ENCODE data around the gene RPH3AL. TPM values are rescaled to one million over a fixed set of nuclear protein-coding genes. Genes with fewer than 3 reads are reported as not detected.

RPH3AL gene
- total RNA-seq, 4 donors from 2014 or later: 8.6 to 21.0 (median 17.4) TPM

DNA sequence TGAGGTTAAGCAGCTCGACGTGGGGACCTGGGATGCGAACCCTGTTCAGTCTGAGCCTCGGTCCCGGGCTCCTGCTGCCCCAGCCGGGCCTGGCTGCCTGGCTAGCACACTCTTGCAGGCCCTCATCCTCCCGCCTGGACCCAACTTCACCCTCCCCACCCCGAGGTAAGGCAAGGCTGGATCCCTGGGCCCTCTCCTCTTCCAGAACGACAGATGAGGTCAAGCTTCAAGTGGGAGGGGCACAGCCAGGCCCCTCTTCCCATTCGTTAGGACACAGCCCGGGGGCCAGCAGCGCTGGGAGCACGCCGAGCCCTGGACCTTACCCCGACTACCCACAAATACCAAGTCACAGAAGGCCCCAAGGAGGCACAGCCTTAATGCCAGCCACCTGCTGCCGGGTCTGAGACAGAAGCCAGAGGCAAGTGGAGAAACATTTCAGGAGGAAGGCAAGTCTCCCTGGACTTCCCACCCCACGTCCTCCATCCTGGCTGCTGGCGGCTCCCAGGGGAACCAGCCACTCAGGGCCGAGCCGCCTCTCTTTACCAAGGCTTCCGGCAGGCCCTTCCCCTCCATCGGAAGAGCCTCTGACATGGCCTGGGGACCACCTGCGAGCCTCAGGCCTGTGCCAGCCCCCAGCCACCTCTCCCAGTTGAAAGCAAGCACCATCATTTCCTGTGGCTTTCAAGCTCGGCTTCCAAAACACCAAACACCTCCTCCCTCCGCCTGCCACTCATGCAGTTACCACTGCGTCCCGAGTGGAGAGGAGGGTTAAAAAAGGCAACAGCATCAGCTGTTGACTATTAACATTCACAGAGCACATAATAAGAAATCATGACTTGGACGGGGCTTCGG lies 59.9 kb downstream of the RPH3AL start:
- peaks cover 33% of the 10 kb centered on the region for H3K27me3 ChIP-seq
- no peak overlapping the region for H3K27ac ChIP-seq
- no peaks in the 10 kb centered on the region for H3K9me3 ChIP-seq
- no peak for TF ChIP-seq EP300 (IDR thresholded peaks at IDR 0.05)
- no peak for TF ChIP-seq POLR2AphosphoS5 (IDR thresholded peaks at IDR 0.05)
- no peak for TF ChIP-seq POLR2A (IDR thresholded peaks at IDR 0.05)
- TF ChIP-seq, protein P1, sequence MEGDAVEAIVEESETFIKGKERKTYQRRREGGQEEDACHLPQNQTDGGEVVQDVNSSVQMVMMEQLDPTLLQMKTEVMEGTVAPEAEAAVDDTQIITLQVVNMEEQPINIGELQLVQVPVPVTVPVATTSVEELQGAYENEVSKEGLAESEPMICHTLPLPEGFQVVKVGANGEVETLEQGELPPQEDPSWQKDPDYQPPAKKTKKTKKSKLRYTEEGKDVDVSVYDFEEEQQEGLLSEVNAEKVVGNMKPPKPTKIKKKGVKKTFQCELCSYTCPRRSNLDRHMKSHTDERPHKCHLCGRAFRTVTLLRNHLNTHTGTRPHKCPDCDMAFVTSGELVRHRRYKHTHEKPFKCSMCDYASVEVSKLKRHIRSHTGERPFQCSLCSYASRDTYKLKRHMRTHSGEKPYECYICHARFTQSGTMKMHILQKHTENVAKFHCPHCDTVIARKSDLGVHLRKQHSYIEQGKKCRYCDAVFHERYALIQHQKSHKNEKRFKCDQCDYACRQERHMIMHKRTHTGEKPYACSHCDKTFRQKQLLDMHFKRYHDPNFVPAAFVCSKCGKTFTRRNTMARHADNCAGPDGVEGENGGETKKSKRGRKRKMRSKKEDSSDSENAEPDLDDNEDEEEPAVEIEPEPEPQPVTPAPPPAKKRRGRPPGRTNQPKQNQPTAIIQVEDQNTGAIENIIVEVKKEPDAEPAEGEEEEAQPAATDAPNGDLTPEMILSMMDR (IDR thresholded peaks at IDR 0.05): no peak
- no peak overlapping the region for H3K4me3 ChIP-seq
- WGBS, 2 donors (ENCODE audit: low coverage in 1 of 2): 47 to 61% methylated on average over 5 to 6 of the region's 29 CpGs
- no peaks in the 10 kb centered on the region for H3K36me3 ChIP-seq
- no peak for ATAC-seq
- no peaks in the 10 kb centered on the region for H3K4me1 ChIP-seq

DNA sequence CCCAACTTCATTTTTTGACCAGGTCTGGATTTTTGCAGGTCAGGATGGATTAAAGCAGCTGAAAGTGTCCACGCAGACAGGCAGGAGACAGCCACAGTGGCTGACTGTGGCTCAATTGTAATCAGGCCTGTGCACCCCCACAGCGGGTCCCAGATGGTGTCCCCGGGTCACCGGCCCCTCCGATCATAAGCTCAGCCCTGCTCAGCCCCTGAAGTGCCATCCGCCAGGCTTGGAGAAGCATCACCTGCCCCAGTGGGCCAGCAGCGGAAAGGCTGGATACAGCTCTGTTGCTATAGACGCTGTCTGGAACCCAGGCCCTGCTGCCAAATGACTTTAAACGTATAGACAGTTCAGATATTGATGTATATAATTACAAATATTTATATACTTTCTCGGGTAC lies 60.6 kb downstream of the RPH3AL start:
- Histone ChIP-seq H3K4me1 (no peaks in the 10 kb centered on the region), H3K27me3 (peaks cover 26% of the 10 kb centered on the region), H3K9me3 (no peaks in the 10 kb centered on the region), H3K27ac (no peak overlapping the region), H3K36me3 (no peaks in the 10 kb centered on the region), H3K4me3 (no peak overlapping the region)
- ATAC-seq: no peak
- 79 to 83% methylated on average over 2 to 4 of the region's 10 CpGs for WGBS, 2 donors (ENCODE audit: low coverage in 1 of 2)
- TF ChIP-seq EP300 (IDR thresholded peaks at IDR 0.05): no peak

DNA sequence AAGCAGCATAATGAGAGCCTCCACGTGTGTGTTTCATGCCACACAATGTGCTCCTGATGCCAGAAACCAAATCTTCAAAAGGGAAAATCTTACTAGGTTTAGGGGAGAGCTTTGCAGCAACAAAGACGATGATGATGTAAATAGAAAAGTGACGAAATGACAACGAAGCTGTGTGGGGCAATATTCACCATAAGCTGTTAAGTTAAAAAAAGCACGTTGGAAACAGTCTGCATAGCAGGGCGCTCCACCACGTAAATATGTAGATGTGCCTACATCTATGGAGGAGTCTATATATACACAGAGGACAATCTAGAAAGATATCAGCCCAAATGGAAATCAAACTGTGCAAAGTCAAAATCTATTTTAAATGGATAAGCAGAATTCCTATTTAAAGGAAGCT lies 61.0 kb downstream of the RPH3AL start:
- Histone ChIP-seq H3K9me3 (no peaks in the 10 kb centered on the region), H3K27ac (no peak overlapping the region), H3K4me3 (no peak overlapping the region), H3K27me3 (peaks cover 21% of the 10 kb centered on the region), H3K36me3 (no peaks in the 10 kb centered on the region), H3K4me1 (no peaks in the 10 kb centered on the region)
- 71 to 76% methylated on average over 6 to 7 of the region's 7 CpGs for WGBS, 2 donors (ENCODE audit: low coverage in 1 of 2)
- ATAC-seq: no peak
- TF ChIP-seq POLR2A (IDR thresholded peaks at IDR 0.05) (no peak), POLR2AphosphoS5 (IDR thresholded peaks at IDR 0.05) (no peak), EP300 (IDR thresholded peaks at IDR 0.05) (no peak)
- TF ChIP-seq, protein P1 (IDR thresholded peaks at IDR 0.05): no peak

DNA sequence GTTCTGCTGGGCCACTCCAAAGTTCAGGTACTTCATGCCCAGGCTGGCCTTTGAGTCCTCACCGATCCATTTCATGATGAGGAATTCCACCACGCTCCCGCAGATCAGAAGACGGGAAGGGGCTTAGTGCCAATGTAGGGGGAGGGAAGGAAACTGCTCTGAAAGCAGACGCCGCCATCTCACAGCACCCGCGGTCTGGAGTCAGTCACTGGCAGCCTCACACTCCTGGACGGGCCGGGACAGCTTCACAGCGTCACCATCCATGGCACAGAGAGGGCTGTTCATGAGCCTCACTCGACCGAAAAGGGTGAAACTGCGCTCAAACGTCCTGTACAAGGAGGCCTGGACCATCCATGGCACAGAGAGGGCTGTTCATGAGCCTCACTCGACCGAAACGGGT lies 62.0 kb downstream of the RPH3AL start:
- Histone ChIP-seq H3K9me3 (no peaks in the 10 kb centered on the region), H3K27me3 (peaks cover 18% of the 10 kb centered on the region), H3K4me3 (no peak overlapping the region), H3K27ac (no peak overlapping the region), H3K36me3 (no peaks in the 10 kb centered on the region), H3K4me1 (no peaks in the 10 kb centered on the region)
- ATAC-seq: no peak
- no peak for TF ChIP-seq EP300 (IDR thresholded peaks at IDR 0.05)
- no peak for TF ChIP-seq POLR2A (IDR thresholded peaks at IDR 0.05)
- no peak for TF ChIP-seq POLR2AphosphoS5 (IDR thresholded peaks at IDR 0.05)
- TF ChIP-seq, protein P1 (IDR thresholded peaks at IDR 0.05): no peak
- WGBS, 2 donors (ENCODE audit: low coverage in 1 of 2): 87% methylated on average over 3 of the region's 18 CpGs; no CpG with 5 or more reads in 1 of the 2 donors

DNA sequence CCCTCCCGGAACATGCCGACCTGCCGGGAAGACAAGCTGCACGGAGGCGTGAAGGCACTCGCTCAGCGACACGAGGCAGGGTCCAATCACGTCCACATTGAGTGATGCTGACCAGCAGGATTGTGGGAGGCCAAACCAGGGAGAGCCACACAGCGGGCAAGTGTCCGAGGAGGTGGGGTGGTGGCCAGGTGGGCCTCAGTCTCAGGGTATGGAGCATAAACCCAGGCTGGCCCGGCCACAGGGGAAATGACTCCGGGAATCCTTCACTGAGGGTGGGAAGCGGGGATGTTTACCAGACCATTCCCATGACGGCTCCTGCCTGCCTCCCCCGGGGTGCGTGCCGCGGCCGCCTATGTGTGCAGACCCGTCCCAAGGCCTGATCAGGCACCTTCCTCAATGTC lies 62.5 kb downstream of the RPH3AL start:
- Histone ChIP-seq H3K36me3 (no peaks in the 10 kb centered on the region), H3K4me1 (no peaks in the 10 kb centered on the region), H3K27me3 (peaks cover 18% of the 10 kb centered on the region), H3K9me3 (no peaks in the 10 kb centered on the region), H3K4me3 (no peak overlapping the region), H3K27ac (no peak overlapping the region)
- no peak for ATAC-seq
- WGBS, 2 donors (ENCODE audit: low coverage in 1 of 2): 100% methylated on average over 1 to 5 of the region's 21 CpGs
- TF ChIP-seq EP300 (IDR thresholded peaks at IDR 0.05): no peak
- TF ChIP-seq, protein P1 (IDR thresholded peaks at IDR 0.05): no peak
- TF ChIP-seq POLR2A (IDR thresholded peaks at IDR 0.05): no peak
- no peak for TF ChIP-seq POLR2AphosphoS5 (IDR thresholded peaks at IDR 0.05)

Data from gastroesophageal sphincter (tissue), 4 donors.